ENCODE results near the gene KCNK3.

The KCNK3 gene

DNA sequence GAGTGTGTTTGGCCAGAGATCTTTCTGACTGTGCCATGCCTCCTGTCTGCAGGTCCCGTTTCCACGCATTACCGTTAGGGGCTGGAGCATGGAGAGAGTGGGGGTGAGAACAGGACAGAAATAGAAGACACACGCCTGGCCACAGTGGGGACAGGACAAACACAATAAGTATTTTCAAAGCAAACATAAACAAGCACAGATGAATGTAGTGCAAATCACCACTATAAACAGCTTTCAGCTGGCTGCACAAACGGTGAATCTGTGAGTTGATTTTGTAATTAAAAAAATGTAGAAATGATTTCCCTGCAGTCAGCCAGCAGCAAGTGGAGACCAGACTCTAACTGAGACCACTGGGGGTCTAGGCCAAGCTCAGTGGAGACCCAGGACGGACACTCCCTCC is 6.8 kb downstream of the KCNK3 start:
- TF ChIP-seq CTCF (IDR thresholded peaks at IDR 0.05; ENCODE audit: borderline replicate concordance, insufficient read depth, low read depth, low read length): no peak
- H3K4me3 ChIP-seq (ENCODE audit: low read depth, low read length): no peak overlapping the region

DNA sequence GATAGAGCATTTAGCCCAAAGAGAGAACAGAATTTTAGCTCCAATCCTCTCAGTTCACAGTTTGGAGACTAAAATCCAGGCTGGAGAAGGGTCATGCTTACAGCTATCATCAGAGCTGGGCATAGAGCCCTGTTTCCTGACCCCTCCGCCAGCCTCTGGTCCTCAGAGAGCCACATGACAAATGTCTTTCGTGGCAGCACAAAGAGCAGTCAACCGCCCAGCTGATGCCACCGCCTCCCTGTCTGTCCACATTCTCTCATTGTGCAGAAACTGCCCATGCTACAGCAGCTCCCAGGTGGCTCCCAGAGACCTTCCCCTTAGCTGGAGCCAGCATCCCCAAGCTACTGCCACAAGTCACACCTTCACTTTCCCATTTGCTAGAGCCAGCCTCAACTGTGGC is 7.6 kb downstream of the KCNK3 start:
- TF ChIP-seq CTCF (IDR thresholded peaks at IDR 0.05; ENCODE audit: borderline replicate concordance, insufficient read depth, low read depth, low read length): no peak
- H3K4me3 ChIP-seq (ENCODE audit: low read depth, low read length): no peak overlapping the region

GRCh38 chr2:26701596-26701995 is 9.1 kb downstream of the KCNK3 start:
- no peak overlapping the region for H3K4me3 ChIP-seq (ENCODE audit: low read depth, low read length)
- TF ChIP-seq CTCF (IDR thresholded peaks at IDR 0.05; ENCODE audit: borderline replicate concordance, insufficient read depth, low read depth, low read length): no peak

DNA sequence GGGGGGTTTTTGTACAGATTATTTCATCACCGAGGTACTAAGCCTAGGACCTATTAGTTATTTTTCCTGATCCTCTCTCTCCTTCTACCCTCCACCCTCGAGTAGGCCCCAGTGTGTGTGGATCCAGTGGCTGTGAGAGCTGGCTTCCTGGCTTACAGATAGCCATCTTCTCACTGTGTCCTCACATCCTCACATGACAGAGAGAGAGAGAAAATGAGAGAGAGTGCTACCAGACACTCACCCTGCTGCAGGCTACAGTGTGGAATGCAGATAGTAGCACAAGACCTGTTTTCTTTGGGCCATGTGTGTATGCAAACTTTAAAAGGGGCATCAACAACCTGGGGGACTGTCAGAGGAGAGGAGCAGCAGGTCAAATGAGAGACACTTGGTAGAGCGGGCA is 9.5 kb downstream of the KCNK3 start:
- no peak for TF ChIP-seq CTCF (IDR thresholded peaks at IDR 0.05; ENCODE audit: borderline replicate concordance, insufficient read depth, low read depth, low read length)
- no peak overlapping the region for H3K4me3 ChIP-seq (ENCODE audit: low read depth, low read length)

DNA sequence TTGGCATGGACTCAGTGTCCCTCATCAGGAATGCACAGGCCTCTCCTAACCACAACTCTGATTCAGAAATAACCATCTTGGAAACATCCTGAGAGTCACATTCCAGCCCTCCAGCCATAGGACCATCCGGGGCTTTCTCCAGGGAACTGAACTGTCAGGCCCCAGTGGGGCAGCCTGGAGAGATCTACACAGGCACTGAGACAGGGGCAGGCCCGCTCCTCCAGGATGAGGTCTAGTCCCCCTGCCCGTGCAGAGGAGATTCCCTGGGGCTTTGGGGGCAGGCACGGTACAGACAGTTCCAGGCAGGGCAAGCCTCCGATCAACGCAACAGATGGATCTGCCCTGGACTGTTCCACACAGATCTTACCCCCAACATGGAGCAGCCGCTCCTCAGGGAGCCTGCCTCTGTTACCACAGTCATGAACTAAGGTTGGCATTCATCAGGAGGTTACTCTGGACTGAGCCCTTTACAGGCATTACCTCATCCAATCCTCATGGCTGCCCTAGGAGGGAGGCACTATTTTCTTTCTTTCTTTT is 12.0 kb downstream of the KCNK3 start:
- TF ChIP-seq CTCF (IDR thresholded peaks at IDR 0.05; ENCODE audit: borderline replicate concordance, insufficient read depth, low read depth, low read length): no peak

DNA sequence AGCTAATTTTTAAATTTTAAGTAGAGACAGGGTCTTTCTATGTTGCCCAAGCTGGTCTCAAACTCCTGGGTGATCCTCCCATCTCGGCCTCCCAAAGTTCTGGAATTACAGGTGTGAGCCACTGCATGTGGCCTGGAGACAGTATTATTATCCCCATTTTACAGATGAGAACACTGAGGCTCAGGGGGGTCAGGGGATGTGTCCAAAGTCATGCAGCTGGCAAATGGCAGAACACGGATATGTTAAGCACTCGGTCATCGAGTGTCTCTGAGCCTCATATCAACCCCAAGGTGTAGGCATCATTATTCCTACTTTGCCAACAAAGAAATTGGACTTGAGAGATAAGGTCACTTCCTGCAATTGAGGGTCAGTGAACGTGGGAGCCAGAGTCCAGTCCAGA is 12.6 kb downstream of the KCNK3 start:
- no peak for TF ChIP-seq CTCF (IDR thresholded peaks at IDR 0.05; ENCODE audit: borderline replicate concordance, insufficient read depth, low read depth, low read length)

More for the DNA sequence above, 12.0 kb downstream of the KCNK3 start:
- no peak overlapping the region for H3K4me3 ChIP-seq (ENCODE audit: low read depth, low read length)

GRCh38 chr2:26706093-26706492 is 13.6 kb downstream of the KCNK3 start:
- no peak for TF ChIP-seq CTCF (IDR thresholded peaks at IDR 0.05; ENCODE audit: borderline replicate concordance, insufficient read depth, low read depth, low read length)
- H3K4me3 ChIP-seq (ENCODE audit: low read depth, low read length): no peak overlapping the region

More for the DNA sequence above, 12.6 kb downstream of the KCNK3 start:
- no peak overlapping the region for H3K4me3 ChIP-seq (ENCODE audit: low read depth, low read length)

Data from GM12875 (cell line).